Testis (tissue), 2 donors: ENCODE measurements around the gene IGFBP2.

Source experiments
- CTCF ChIP-seq, 3 experiments: fragments of 450-650 bp in 2 of 3; fragments of 200-600 bp in 1 of 3; sonication (generic) in 1 of 3; IDR thresholded peaks; one replicate each; pipeline ENCODE4 v1.5.1; 2016 to 2019; ENCODE audit warnings: antibody characterized with exemption in 3 of 3, mild to moderate bottlenecking in 2 of 3, moderate library complexity in 1 of 3
- POLR2A ChIP-seq: fragments of 450-650 bp; IDR thresholded peaks from one replicate; pipeline ENCODE4 v1.6.1; 2017; ENCODE audit warnings: antibody characterized with exemption, mild to moderate bottlenecking, moderate library complexity

- TF ChIP-seq CTCF (IDR thresholded peaks at IDR 0.05) = no peak
- no peak for TF ChIP-seq POLR2A
Measured at GRCh38 chr2:216683846-216684245, 50.6 kb downstream of the IGFBP2 start.
